Measurements from ENCODE around the gene ARL1. TPM values are rescaled to one million over a fixed set of nuclear protein-coding genes. Genes with fewer than 3 reads are reported as not detected.
A peak's percentile ranks its signal among the peaks of the same experiment; 100 is the strongest.
"Not testable (repeated sequence)": the region's sequence is repeated elsewhere in the genome, so short reads cannot be mapped to it uniquely, and the experiment has no call there.

ARL1 gene
- 54.1 and 63.6 TPM in 2 replicates for total RNA-seq (2014; rRNA removed; shearing (Covaris generic))
- polyA plus RNA-seq (2015; cell fraction: cytosol; rRNA removed): 33.6 and 40.4 TPM in 2 replicates
- polyA plus RNA-seq (2015; cell fraction: nucleus; rRNA removed): 34.7 and 39.6 TPM in 2 replicates

- peak; percentile 78 for DNase-seq (ENCODE audit: low read depth)
These were observed at the start of gene ARL1 for GRCh38 chr12:101407436-101408345. ARL1 (minus strand) TSS chr12:101407772; CDS start chr12:101407645, 127 bp downstream.

GRCh38 chr12:101455685-101456084, 48.1 kb upstream of the ARL1 start:
- DNase-seq (ENCODE audit: low read depth): peak; percentile 28

GRCh38 chr12:101441461-101442224, 34.1 kb upstream of the ARL1 start:
- DNase-seq (ENCODE audit: low read depth): no peak

GRCh38 chr12:101439236-101439635, 31.7 kb upstream of the ARL1 start:
- no peak for DNase-seq (ENCODE audit: low read depth)

- no peak for DNase-seq (ENCODE audit: low read depth)
These were observed 28.6 kb upstream of the ARL1 start for GRCh38 chr12:101436136-101436535.

GRCh38 chr12:101430456-101430855, 22.9 kb upstream of the ARL1 start:
- no peak for DNase-seq (ENCODE audit: low read depth)

- DNase-seq (ENCODE audit: low read depth): no peak
These were observed 17.0 kb upstream of the ARL1 start for GRCh38 chr12:101424620-101425019.

- not testable (repeated sequence) for DNase-seq (ENCODE audit: low read depth)
These were observed 14.5 kb upstream of the ARL1 start for GRCh38 chr12:101422066-101422465.

- no peak for DNase-seq (ENCODE audit: low read depth)
These were observed 7.7 kb upstream of the ARL1 start for GRCh38 chr12:101415228-101415627.

- DNase-seq (ENCODE audit: low read depth): peak; percentile 51
These were observed 7.1 kb upstream of the ARL1 start for GRCh38 chr12:101414533-101415119.

GRCh38 chr12:101410169-101410568, 2.6 kb upstream of the ARL1 start:
- DNase-seq (ENCODE audit: low read depth): not testable (repeated sequence)

- DNase-seq (ENCODE audit: low read depth): no peak
These were observed 530 bp downstream of the ARL1 start for GRCh38 chr12:101407049-101407435.

- DNase-seq (ENCODE audit: low read depth): not testable (repeated sequence)
These were observed 16.4 kb downstream of the ARL1 start for GRCh38 chr12:101391181-101391580.

- no peak for DNase-seq (ENCODE audit: low read depth)
These were observed 28.4 kb downstream of the ARL1 start for GRCh38 chr12:101379149-101379548.

GRCh38 chr12:101375573-101375972, 32.0 kb downstream of the ARL1 start:
- no peak for DNase-seq (ENCODE audit: low read depth)

GRCh38 chr12:101372431-101372830, 35.1 kb downstream of the ARL1 start:
- DNase-seq (ENCODE audit: low read depth): no peak

- no peak for DNase-seq (ENCODE audit: low read depth)
These were observed 39.6 kb downstream of the ARL1 start for GRCh38 chr12:101368016-101368415.

- DNase-seq (ENCODE audit: low read depth): no peak
These were observed 46.1 kb downstream of the ARL1 start for GRCh38 chr12:101361455-101361854.

GRCh38 chr12:101356794-101357193, 50.8 kb downstream of the ARL1 start:
- DNase-seq (ENCODE audit: low read depth): no peak

- no peak for DNase-seq (ENCODE audit: low read depth)
These were observed 55.9 kb downstream of the ARL1 start for GRCh38 chr12:101351682-101352081.

GRCh38 chr12:101343893-101344292, 63.7 kb downstream of the ARL1 start:
- no peak for DNase-seq (ENCODE audit: low read depth)
